ENCODE measurements around the gene METAP1. TPM values are rescaled to one million over a fixed set of nuclear protein-coding genes. Genes with fewer than 3 reads are reported as not detected.
A peak's percentile ranks its signal among the peaks of the same experiment; 100 is the strongest.

Gene METAP1
- 58.2 and 58.7 TPM in 2 replicates for total RNA-seq

- Mint-ChIP-seq H3K9me3 (no peaks in the 10 kb centered on the region), H3K27ac (peak within 1 kb of the TSS; percentile 99), H3K4me1 (ENCODE audit: low read depth) (peaks cover 26% of the 10 kb centered on the region), H3K27me3 (ENCODE audit: low read depth) (no peaks in the 10 kb centered on the region), H3K36me3 (ENCODE audit: low read depth) (peaks cover 6% of the 10 kb centered on the region), H3K4me3 (ENCODE audit: low read depth) (peak within 1 kb of the TSS; percentile 91)
- peak; percentile 94 for DNase-seq (ENCODE audit: low spot score)
- intact Hi-C loops (cut with micrococcal nuclease): loop anchor here (1.0 to 10.0 kb wide), 11 partner anchors 61 to 949 kb away; partner anchors contain the start of genes ADH5, DNAJB14, EIF4E and RAP1GDS1
Observed at GRCh38 chr4:98995183-98996055, at the start of gene METAP1. METAP1 (plus strand) TSS chr4:98995721; CDS start chr4:98995754, 33 bp downstream.

GRCh38 chr4:98946359-98946758 lies 49.2 kb upstream of the METAP1 start:
- DNase-seq (ENCODE audit: low spot score): no peak
- Mint-ChIP-seq H3K27ac (no peak overlapping the region), H3K4me3 (ENCODE audit: low read depth) (no peak overlapping the region), H3K9me3 (no peaks in the 10 kb centered on the region), H3K27me3 (ENCODE audit: low read depth) (peaks cover 9% of the 10 kb centered on the region), H3K4me1 (ENCODE audit: low read depth) (no peaks in the 10 kb centered on the region), H3K36me3 (ENCODE audit: low read depth) (no peaks in the 10 kb centered on the region)
- intact Hi-C loops (cut with micrococcal nuclease): no loop called here

GRCh38 chr4:98950925-98951324 lies 44.6 kb upstream of the METAP1 start:
- Mint-ChIP-seq H3K27ac (no peak overlapping the region), H3K27me3 (ENCODE audit: low read depth) (peaks cover 13% of the 10 kb centered on the region), H3K36me3 (ENCODE audit: low read depth) (no peaks in the 10 kb centered on the region), H3K4me3 (ENCODE audit: low read depth) (no peak overlapping the region), H3K4me1 (ENCODE audit: low read depth) (no peaks in the 10 kb centered on the region), H3K9me3 (no peaks in the 10 kb centered on the region)
- intact Hi-C loops (cut with micrococcal nuclease): no loop called here
- DNase-seq (ENCODE audit: low spot score): no peak

GRCh38 chr4:98951710-98952109 lies 43.8 kb upstream of the METAP1 start:
- no peak for DNase-seq (ENCODE audit: low spot score)
- Mint-ChIP-seq H3K4me1 (ENCODE audit: low read depth) (no peaks in the 10 kb centered on the region), H3K27me3 (ENCODE audit: low read depth) (peaks cover 12% of the 10 kb centered on the region), H3K9me3 (no peaks in the 10 kb centered on the region), H3K36me3 (ENCODE audit: low read depth) (no peaks in the 10 kb centered on the region), H3K4me3 (ENCODE audit: low read depth) (no peak overlapping the region), H3K27ac (no peak overlapping the region)
- intact Hi-C loops (cut with micrococcal nuclease): no loop called here

- no peak overlapping the region for H3K4me3 Mint-ChIP-seq (ENCODE audit: low read depth)
- H3K4me1 Mint-ChIP-seq (ENCODE audit: low read depth): no peaks in the 10 kb centered on the region
- H3K27me3 Mint-ChIP-seq (ENCODE audit: low read depth): peaks cover 12% of the 10 kb centered on the region
- no peak overlapping the region for H3K27ac Mint-ChIP-seq
- no peaks in the 10 kb centered on the region for H3K9me3 Mint-ChIP-seq
- DNase-seq (ENCODE audit: low spot score): no peak
- no peaks in the 10 kb centered on the region for H3K36me3 Mint-ChIP-seq (ENCODE audit: low read depth)
- intact Hi-C loops (cut with micrococcal nuclease): no loop called here
Observed at GRCh38 chr4:98955229-98955628, 40.3 kb upstream of the METAP1 start.

GRCh38 chr4:98958065-98958464 lies 37.5 kb upstream of the METAP1 start:
- intact Hi-C loops (cut with micrococcal nuclease): no loop called here
- Mint-ChIP-seq H3K27ac (no peak overlapping the region), H3K4me1 (ENCODE audit: low read depth) (no peaks in the 10 kb centered on the region), H3K4me3 (ENCODE audit: low read depth) (no peak overlapping the region), H3K27me3 (ENCODE audit: low read depth) (peaks cover 12% of the 10 kb centered on the region), H3K36me3 (ENCODE audit: low read depth) (no peaks in the 10 kb centered on the region), H3K9me3 (no peaks in the 10 kb centered on the region)
- DNase-seq (ENCODE audit: low spot score): no peak

GRCh38 chr4:98959411-98959810 lies 36.1 kb upstream of the METAP1 start:
- H3K27ac Mint-ChIP-seq: no peak overlapping the region
- H3K4me3 Mint-ChIP-seq (ENCODE audit: low read depth): no peak overlapping the region
- peaks cover 7% of the 10 kb centered on the region for H3K27me3 Mint-ChIP-seq (ENCODE audit: low read depth)
- no peaks in the 10 kb centered on the region for H3K9me3 Mint-ChIP-seq
- no peaks in the 10 kb centered on the region for H3K36me3 Mint-ChIP-seq (ENCODE audit: low read depth)
- DNase-seq (ENCODE audit: low spot score): no peak
- H3K4me1 Mint-ChIP-seq (ENCODE audit: low read depth): peaks cover 3% of the 10 kb centered on the region
- intact Hi-C loops (cut with micrococcal nuclease): no loop called here

- Mint-ChIP-seq H3K27ac (no peak overlapping the region), H3K36me3 (ENCODE audit: low read depth) (no peaks in the 10 kb centered on the region)
- DNase-seq (ENCODE audit: low spot score): no peak
Observed at GRCh38 chr4:98961770-98962169, 33.8 kb upstream of the METAP1 start.

GRCh38 chr4:98963538-98964433 lies 31.7 kb upstream of the METAP1 start:
- no peak for DNase-seq (ENCODE audit: low spot score)
- no peak overlapping the region for H3K27ac Mint-ChIP-seq
- no peak overlapping the region for H3K4me3 Mint-ChIP-seq (ENCODE audit: low read depth)
- H3K9me3 Mint-ChIP-seq: no peaks in the 10 kb centered on the region
- intact Hi-C loops (cut with micrococcal nuclease): no loop called here
- no peaks in the 10 kb centered on the region for H3K36me3 Mint-ChIP-seq (ENCODE audit: low read depth)
- H3K4me1 Mint-ChIP-seq (ENCODE audit: low read depth): peaks cover 3% of the 10 kb centered on the region
- peaks cover 5% of the 10 kb centered on the region for H3K27me3 Mint-ChIP-seq (ENCODE audit: low read depth)

More at GRCh38 chr4:98961770-98962169, 33.8 kb upstream of the METAP1 start:
- Mint-ChIP-seq H3K4me1 (ENCODE audit: low read depth) (peaks cover 3% of the 10 kb centered on the region), H3K9me3 (no peaks in the 10 kb centered on the region), H3K27me3 (ENCODE audit: low read depth) (peaks cover 2% of the 10 kb centered on the region), H3K4me3 (ENCODE audit: low read depth) (no peak overlapping the region)
- intact Hi-C loops (cut with micrococcal nuclease): no loop called here

- intact Hi-C loops (cut with micrococcal nuclease): no loop called here
- Mint-ChIP-seq H3K27me3 (ENCODE audit: low read depth) (peaks cover 17% of the 10 kb centered on the region), H3K4me3 (ENCODE audit: low read depth) (no peak overlapping the region), H3K36me3 (ENCODE audit: low read depth) (no peaks in the 10 kb centered on the region), H3K9me3 (no peaks in the 10 kb centered on the region), H3K27ac (no peak overlapping the region), H3K4me1 (ENCODE audit: low read depth) (peaks cover 3% of the 10 kb centered on the region)
- no peak for DNase-seq (ENCODE audit: low spot score)
Observed at GRCh38 chr4:98966926-98967325, 28.6 kb upstream of the METAP1 start.

GRCh38 chr4:98967786-98968329 lies 27.7 kb upstream of the METAP1 start:
- no peaks in the 10 kb centered on the region for H3K9me3 Mint-ChIP-seq
- intact Hi-C loops (cut with micrococcal nuclease): no loop called here
- H3K27me3 Mint-ChIP-seq (ENCODE audit: low read depth): peaks cover 17% of the 10 kb centered on the region
- DNase-seq (ENCODE audit: low spot score): no peak
- no peak overlapping the region for H3K4me3 Mint-ChIP-seq (ENCODE audit: low read depth)
- no peaks in the 10 kb centered on the region for H3K36me3 Mint-ChIP-seq (ENCODE audit: low read depth)
- peaks cover 3% of the 10 kb centered on the region for H3K4me1 Mint-ChIP-seq (ENCODE audit: low read depth)
- no peak overlapping the region for H3K27ac Mint-ChIP-seq

GRCh38 chr4:98969878-98970785 lies 25.4 kb upstream of the METAP1 start:
- DNase-seq (ENCODE audit: low spot score): no peak

More at GRCh38 chr4:98969878-98970785, 25.4 kb upstream of the METAP1 start:
- H3K27ac Mint-ChIP-seq: no peak overlapping the region
- intact Hi-C loops (cut with micrococcal nuclease): no loop called here
- H3K4me3 Mint-ChIP-seq (ENCODE audit: low read depth): no peak overlapping the region
- H3K4me1 Mint-ChIP-seq (ENCODE audit: low read depth): no peaks in the 10 kb centered on the region
- H3K9me3 Mint-ChIP-seq: no peaks in the 10 kb centered on the region
- H3K36me3 Mint-ChIP-seq (ENCODE audit: low read depth): no peaks in the 10 kb centered on the region
- H3K27me3 Mint-ChIP-seq (ENCODE audit: low read depth): peaks cover 25% of the 10 kb centered on the region
